Measurements from ENCODE around the gene SEMA5B.
A peak's percentile ranks its signal among the peaks of the same experiment; 100 is the strongest.

SEMA5B gene

GRCh38 chr3:123027292-123028232, at the start of gene SEMA5B:
Gene SEMA5B, minus strand, starts transcription at chr3:123027763. Its CDS starts 66,500 bp downstream, at chr3:122961263.
- Histone ChIP-seq H3K4me1 (ENCODE audit: control insufficient read depth, low read depth, low read length) (peaks cover 23% of the 10 kb centered on the region), H3K9me3 (ENCODE audit: control insufficient read depth, low read depth, low read length) (no peaks in the 10 kb centered on the region), H3K27ac (ENCODE audit: low read length) (no peak within 1 kb of the TSS), H3K9ac (ENCODE audit: low read length) (peak within 1 kb of the TSS; percentile 58), H3K36me3 (ENCODE audit: control insufficient read depth, low read depth, low read length) (no peaks in the 10 kb centered on the region), H3K27me3 (ENCODE audit: control insufficient read depth, insufficient read depth, low read length) (peaks cover 32% of the 10 kb centered on the region), H3K4me3 (ENCODE audit: low read length) (peak within 1 kb of the TSS; percentile 83)

DNA sequence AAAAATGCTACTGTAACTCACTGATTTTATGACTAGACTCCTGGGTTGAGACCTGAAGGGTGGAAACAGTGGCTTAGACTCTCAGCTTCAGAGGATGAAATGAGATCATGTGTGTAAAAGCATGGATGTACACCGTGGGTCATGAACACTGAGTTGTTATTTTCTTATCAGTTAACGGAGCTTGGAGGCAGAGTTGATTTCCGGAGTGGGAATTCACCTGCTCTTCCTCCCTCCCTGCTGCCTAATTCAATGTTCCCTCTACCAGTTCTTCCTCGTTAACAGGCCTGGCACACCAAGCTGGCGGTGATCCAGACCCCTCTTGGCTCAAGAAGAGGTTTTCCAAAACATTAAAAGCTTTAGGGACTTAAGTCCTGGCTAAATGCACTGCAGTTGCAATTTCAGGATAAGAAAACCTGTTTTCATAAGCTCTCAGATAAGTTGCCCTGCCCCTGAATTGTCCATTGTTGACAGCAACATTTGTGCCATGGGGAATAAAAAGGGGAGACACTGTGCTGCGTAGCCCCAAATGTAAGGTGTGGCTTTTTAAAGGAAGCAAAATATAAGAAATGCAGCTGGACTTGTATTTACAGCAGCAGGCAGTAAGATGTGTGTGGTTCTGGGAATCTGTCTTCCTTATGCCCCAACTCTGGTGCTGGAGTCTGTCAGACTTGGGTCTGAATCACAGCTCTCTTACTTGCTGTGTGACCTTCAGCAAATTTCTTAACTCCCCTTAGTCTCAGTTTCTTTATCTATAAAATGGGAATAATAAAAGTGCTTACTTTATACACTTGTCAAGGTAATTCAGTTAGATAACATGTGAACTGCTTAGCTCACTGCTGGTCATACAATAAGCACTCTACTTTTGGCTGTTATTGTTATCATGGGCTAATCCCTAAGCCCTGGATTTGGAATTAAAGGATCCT, 49.2 kb upstream of the SEMA5B start:
- H3K27ac ChIP-seq (ENCODE audit: low read length): no peak overlapping the region
- no peak overlapping the region for H3K4me3 ChIP-seq (ENCODE audit: low read length)
- no peaks in the 10 kb centered on the region for H3K36me3 ChIP-seq (ENCODE audit: control insufficient read depth, low read depth, low read length)
- H3K4me1 ChIP-seq (ENCODE audit: control insufficient read depth, low read depth, low read length): peaks cover 9% of the 10 kb centered on the region
- no peaks in the 10 kb centered on the region for H3K27me3 ChIP-seq (ENCODE audit: control insufficient read depth, insufficient read depth, low read length)
- no peaks in the 10 kb centered on the region for H3K9me3 ChIP-seq (ENCODE audit: control insufficient read depth, low read depth, low read length)
- H3K9ac ChIP-seq (ENCODE audit: low read length): no peak overlapping the region

DNA sequence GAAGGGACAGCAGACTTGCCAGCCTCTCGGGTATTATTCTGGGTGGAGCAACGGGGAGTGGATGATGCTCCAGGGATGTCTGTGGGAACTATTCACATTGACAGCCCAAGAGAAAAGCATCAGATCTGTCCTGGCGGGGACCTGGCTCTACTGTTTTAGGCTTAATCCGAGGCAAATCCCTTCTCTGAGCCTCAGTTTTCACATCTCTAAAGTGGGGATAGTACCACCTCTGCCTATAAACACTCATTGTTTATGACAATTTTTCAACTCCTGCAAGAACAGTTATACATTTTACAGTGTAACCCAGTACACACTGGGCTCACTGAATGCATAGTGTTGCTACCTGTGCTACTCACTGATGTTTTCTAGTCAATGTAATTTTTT, 48.5 kb upstream of the SEMA5B start:
- H3K4me3 ChIP-seq (ENCODE audit: low read length): no peak overlapping the region
- H3K27ac ChIP-seq (ENCODE audit: low read length): no peak overlapping the region
- no peak overlapping the region for H3K9ac ChIP-seq (ENCODE audit: low read length)
- peaks cover 13% of the 10 kb centered on the region for H3K4me1 ChIP-seq (ENCODE audit: control insufficient read depth, low read depth, low read length)
- no peaks in the 10 kb centered on the region for H3K36me3 ChIP-seq (ENCODE audit: control insufficient read depth, low read depth, low read length)
- no peaks in the 10 kb centered on the region for H3K27me3 ChIP-seq (ENCODE audit: control insufficient read depth, insufficient read depth, low read length)
- no peaks in the 10 kb centered on the region for H3K9me3 ChIP-seq (ENCODE audit: control insufficient read depth, low read depth, low read length)

DNA sequence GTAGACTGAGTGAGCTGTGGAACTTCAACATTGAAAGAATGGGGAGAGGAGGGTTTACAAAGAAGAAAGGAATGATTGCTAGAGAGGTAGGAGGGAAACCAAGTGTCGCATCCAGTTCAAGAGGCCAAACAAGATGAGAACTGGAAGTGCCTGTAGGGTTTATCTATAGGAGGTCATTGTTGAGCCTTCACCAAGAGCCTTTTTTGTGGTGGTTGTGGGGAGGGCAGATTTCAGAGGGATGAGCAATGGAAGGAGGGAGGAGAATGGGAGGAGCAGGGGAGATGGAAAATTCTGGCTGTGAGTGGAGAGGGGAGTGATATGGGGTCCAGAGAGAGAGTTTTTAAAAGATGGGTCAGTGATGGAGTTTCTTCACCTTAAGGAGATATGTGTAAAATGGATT, 47.8 kb upstream of the SEMA5B start:
- Histone ChIP-seq H3K27me3 (ENCODE audit: control insufficient read depth, insufficient read depth, low read length) (no peaks in the 10 kb centered on the region), H3K36me3 (ENCODE audit: control insufficient read depth, low read depth, low read length) (no peaks in the 10 kb centered on the region), H3K4me3 (ENCODE audit: low read length) (no peak overlapping the region), H3K9me3 (ENCODE audit: control insufficient read depth, low read depth, low read length) (no peaks in the 10 kb centered on the region), H3K4me1 (ENCODE audit: control insufficient read depth, low read depth, low read length) (peaks cover 16% of the 10 kb centered on the region), H3K27ac (ENCODE audit: low read length) (no peak overlapping the region), H3K9ac (ENCODE audit: low read length) (no peak overlapping the region)

GRCh38 chr3:123072564-123072963, 45.0 kb upstream of the SEMA5B start:
- H3K27ac ChIP-seq (ENCODE audit: low read length): no peak overlapping the region
- no peak overlapping the region for H3K4me3 ChIP-seq (ENCODE audit: low read length)
- H3K27me3 ChIP-seq (ENCODE audit: control insufficient read depth, insufficient read depth, low read length): peaks cover 4% of the 10 kb centered on the region
- H3K4me1 ChIP-seq (ENCODE audit: control insufficient read depth, low read depth, low read length): peaks cover 28% of the 10 kb centered on the region
- no peak overlapping the region for H3K9ac ChIP-seq (ENCODE audit: low read length)
- no peaks in the 10 kb centered on the region for H3K36me3 ChIP-seq (ENCODE audit: control insufficient read depth, low read depth, low read length)
- no peaks in the 10 kb centered on the region for H3K9me3 ChIP-seq (ENCODE audit: control insufficient read depth, low read depth, low read length)

- no peaks in the 10 kb centered on the region for H3K9me3 ChIP-seq (ENCODE audit: control insufficient read depth, low read depth, low read length)
- H3K36me3 ChIP-seq (ENCODE audit: control insufficient read depth, low read depth, low read length): no peaks in the 10 kb centered on the region
- H3K27ac ChIP-seq (ENCODE audit: low read length): no peak overlapping the region
- H3K27me3 ChIP-seq (ENCODE audit: control insufficient read depth, insufficient read depth, low read length): peaks cover 5% of the 10 kb centered on the region
- H3K9ac ChIP-seq (ENCODE audit: low read length): no peak overlapping the region
- peaks cover 28% of the 10 kb centered on the region for H3K4me1 ChIP-seq (ENCODE audit: control insufficient read depth, low read depth, low read length)
- no peak overlapping the region for H3K4me3 ChIP-seq (ENCODE audit: low read length)
Measured at GRCh38 chr3:123072152-123072551, 44.6 kb upstream of the SEMA5B start.

DNA sequence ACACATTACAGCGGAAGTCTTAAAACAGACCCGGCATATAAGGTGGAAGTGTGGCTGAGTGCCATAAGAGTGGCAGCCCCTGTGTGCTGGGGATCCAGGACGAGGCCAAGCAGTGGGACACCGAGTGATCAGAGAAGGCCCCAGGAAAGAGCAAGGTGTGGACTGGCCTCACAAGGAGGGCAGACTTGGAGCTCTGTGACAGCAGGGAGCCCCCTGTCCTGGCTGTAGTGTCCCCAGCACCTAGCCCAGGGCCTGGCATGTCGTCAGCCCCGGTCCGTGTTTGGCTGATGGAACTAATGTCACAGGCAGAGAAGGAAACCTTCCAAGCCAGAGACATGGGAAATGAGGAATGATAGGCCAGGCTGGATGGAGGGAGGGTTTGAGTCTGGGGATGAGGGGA, 44.0 kb upstream of the SEMA5B start:
- H3K27ac ChIP-seq (ENCODE audit: low read length): no peak overlapping the region
- H3K4me3 ChIP-seq (ENCODE audit: low read length): no peak overlapping the region
- no peak overlapping the region for H3K9ac ChIP-seq (ENCODE audit: low read length)
- H3K4me1 ChIP-seq (ENCODE audit: control insufficient read depth, low read depth, low read length): peaks cover 28% of the 10 kb centered on the region
- no peaks in the 10 kb centered on the region for H3K36me3 ChIP-seq (ENCODE audit: control insufficient read depth, low read depth, low read length)
- H3K27me3 ChIP-seq (ENCODE audit: control insufficient read depth, insufficient read depth, low read length): peaks cover 7% of the 10 kb centered on the region
- no peaks in the 10 kb centered on the region for H3K9me3 ChIP-seq (ENCODE audit: control insufficient read depth, low read depth, low read length)

DNA sequence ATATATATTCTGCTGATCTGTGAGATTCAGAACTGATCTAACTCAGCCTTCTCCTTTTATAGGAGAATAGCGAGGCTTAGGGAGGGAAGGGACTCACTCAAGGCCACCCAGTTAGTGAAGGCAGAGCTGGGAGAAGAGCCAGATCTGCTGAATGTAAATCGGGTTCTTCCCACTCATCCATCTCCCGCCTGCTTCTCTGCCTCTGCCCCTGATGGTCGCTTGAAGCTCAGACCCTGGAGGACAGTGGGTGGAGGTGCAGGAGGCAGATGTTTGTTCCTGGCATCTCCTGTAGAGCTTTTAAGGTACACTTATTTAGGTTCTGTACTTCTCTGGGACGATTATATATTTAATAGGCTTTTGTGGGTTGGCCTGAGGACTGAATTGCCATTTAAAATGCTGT, 43.6 kb upstream of the SEMA5B start:
- H3K4me1 ChIP-seq (ENCODE audit: control insufficient read depth, low read depth, low read length): peaks cover 30% of the 10 kb centered on the region
- H3K9ac ChIP-seq (ENCODE audit: low read length): no peak overlapping the region
- peaks cover 11% of the 10 kb centered on the region for H3K27me3 ChIP-seq (ENCODE audit: control insufficient read depth, insufficient read depth, low read length)
- no peaks in the 10 kb centered on the region for H3K36me3 ChIP-seq (ENCODE audit: control insufficient read depth, low read depth, low read length)
- no peaks in the 10 kb centered on the region for H3K9me3 ChIP-seq (ENCODE audit: control insufficient read depth, low read depth, low read length)
- H3K27ac ChIP-seq (ENCODE audit: low read length): no peak overlapping the region
- H3K4me3 ChIP-seq (ENCODE audit: low read length): no peak overlapping the region

DNA sequence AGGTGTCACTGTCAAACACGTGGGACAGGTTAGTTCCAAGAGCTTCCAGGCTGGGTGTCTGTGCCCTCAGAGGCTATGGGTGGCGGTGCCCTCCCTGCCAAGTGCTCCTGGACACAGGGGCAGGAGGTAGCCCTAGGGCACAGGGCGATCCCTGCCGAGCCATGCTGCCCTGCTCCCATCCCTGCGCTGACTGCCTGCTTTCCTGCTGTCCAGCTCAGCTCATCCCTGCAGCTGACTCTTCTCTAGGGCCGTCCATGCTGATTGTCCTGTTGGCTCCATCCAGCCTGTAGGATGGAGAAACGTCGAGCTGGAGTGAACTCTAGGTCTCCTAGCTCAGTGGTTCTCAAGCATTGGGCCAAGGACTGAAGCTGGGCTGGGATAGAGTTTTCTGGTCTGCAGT, 42.9 kb upstream of the SEMA5B start:
- Histone ChIP-seq H3K27me3 (ENCODE audit: control insufficient read depth, insufficient read depth, low read length) (peaks cover 17% of the 10 kb centered on the region), H3K4me1 (ENCODE audit: control insufficient read depth, low read depth, low read length) (peaks cover 29% of the 10 kb centered on the region), H3K4me3 (ENCODE audit: low read length) (no peak overlapping the region), H3K27ac (ENCODE audit: low read length) (no peak overlapping the region), H3K36me3 (ENCODE audit: control insufficient read depth, low read depth, low read length) (no peaks in the 10 kb centered on the region), H3K9ac (ENCODE audit: low read length) (no peak overlapping the region), H3K9me3 (ENCODE audit: control insufficient read depth, low read depth, low read length) (no peaks in the 10 kb centered on the region)

GRCh38 chr3:123068601-123069381, 41.2 kb upstream of the SEMA5B start:
- H3K4me3 ChIP-seq (ENCODE audit: low read length): peak overlapping the region; percentile 77
- H3K4me1 ChIP-seq (ENCODE audit: control insufficient read depth, low read depth, low read length): peaks cover 21% of the 10 kb centered on the region
- H3K9ac ChIP-seq (ENCODE audit: low read length): peak overlapping the region; percentile 3

More at GRCh38 chr3:123068601-123069381, 41.2 kb upstream of the SEMA5B start:
- Histone ChIP-seq H3K36me3 (ENCODE audit: control insufficient read depth, low read depth, low read length) (no peaks in the 10 kb centered on the region), H3K27me3 (ENCODE audit: control insufficient read depth, insufficient read depth, low read length) (peaks cover 18% of the 10 kb centered on the region), H3K27ac (ENCODE audit: low read length) (no peak overlapping the region), H3K9me3 (ENCODE audit: control insufficient read depth, low read depth, low read length) (no peaks in the 10 kb centered on the region)
